Measurements from ENCODE around the gene SLC22A16.
"Not testable (repeated sequence)": the region's sequence is repeated elsewhere in the genome, so short reads cannot be mapped to it uniquely, and the experiment has no call there.

The SLC22A16 gene

DNA sequence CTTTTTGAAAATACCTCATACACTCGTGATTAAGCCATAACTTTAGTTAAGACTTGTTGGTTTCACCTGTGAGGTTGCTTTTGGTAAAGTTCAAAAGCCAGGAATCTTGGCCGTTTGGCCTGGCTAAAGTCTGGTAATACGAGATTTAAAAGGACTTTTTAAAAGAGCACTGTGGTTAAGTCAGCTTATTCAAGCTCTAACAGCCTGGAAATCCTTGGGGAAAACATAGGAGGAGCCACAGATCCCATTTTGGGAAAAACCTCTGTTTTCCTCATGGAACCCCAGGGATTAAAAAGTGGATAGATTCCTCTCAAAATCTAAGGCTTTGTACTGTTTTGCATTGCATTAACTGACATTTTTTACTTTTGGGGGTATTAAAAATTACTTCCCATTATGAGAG lies 13.7 kb upstream of the SLC22A16 start:
- DNase-seq = no peak

DNA sequence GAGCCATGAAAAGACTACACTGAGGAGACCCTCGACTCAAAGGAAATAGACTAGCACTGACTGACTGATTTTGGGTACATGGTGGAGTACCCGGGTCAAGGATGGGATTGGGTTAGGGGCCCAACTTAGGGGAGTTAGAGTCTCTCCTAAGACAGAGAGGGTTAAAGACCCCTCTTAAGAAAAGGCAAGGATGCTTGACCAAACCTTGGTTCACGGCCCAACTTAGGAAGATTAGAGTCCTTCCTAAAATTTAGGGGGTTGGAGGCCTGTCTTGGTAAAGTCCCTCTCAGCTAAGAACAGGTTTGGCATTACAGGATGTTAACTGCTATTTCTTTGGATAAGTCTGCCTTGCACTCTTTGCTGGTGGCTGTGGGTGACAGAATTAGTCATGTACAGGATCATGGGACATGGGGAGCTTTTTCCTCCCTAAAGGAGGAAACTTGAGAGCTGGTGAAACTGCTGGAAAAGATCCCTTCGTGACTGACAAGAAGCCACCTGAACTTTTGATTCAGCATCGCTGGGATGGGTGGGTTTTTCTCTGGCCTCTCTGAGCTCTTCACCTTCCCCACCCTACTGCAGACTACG lies 12.3 kb upstream of the SLC22A16 start:
- DNase-seq = no peak

DNA sequence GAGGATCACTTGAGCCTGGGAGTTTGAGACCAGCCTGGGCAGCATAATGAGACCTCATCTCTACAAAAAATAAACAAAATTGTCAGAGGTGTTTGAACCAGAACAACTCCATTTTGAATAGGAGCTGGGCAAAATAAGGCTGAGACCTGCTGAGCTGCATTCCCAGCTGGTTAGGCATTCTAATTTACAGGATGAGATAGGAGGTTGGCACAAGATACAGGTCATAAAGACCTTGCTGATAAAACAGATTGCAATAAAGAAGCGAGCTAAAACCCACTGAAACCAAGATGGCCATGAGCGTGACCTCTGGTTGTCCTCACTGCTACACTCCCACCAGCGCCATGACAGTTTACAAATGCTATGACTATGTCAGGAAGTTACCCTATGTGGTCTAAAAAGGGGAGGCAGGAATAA lies 11.6 kb upstream of the SLC22A16 start:
- DNase-seq = not testable (repeated sequence)

DNA sequence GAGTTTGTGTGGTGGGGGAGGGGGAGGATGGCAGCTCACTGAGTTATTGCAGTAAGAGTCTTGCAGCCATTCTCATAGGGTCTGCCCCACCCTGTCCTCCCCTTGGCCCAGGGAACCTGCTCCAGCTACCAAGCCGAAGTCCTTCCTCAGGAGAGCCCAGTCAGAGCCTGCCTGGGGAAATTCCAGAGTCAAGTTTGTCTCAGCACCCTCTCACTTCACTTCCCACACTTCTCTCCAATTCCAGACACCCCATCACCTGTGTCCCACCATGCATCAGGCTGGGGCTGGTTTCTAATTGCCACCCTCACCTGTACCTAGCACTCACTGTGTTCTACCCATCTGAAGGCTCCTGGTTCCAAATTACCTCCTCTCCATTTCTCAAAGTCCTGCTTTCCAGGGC lies 10.3 kb upstream of the SLC22A16 start:
- no peak for DNase-seq

DNA sequence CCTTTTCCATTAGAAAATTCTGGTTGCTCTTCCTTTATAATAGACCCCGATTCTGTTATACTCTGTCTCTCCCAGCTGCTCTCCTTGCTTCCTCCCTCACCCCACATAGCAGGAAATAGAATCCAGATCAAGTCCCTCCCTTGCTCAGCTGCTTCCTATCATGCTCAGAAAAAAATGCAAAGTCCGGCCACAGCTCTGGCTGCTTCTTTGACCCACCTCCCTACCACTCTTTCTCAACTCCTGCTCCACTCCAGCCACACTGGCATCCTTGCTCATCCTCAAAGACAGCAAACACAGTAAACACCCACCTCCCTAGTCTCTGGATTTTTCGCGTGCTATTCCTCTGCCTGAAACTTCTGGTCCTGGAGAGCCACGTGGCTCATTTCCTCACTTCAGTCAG lies 9.1 kb upstream of the SLC22A16 start:
- DNase-seq = no peak

DNA sequence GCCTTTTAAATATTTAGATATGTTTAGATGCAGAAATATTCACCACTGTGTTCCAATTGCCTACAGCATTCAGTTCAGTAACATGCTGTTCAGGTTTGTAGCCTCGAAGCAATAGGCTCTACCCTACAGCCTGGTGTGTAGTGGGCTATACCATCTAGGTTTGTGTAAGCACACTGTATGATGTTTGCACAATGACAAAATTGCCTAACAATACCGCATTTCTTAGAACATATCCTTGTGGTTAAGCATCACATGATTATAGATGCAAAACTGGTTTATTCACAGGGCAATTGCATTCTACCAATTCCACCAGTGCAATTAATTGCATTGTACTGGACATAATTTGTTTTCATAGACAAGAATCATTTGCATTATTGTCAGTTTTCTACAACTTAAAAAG lies 7.9 kb upstream of the SLC22A16 start:
- no peak for DNase-seq

DNA sequence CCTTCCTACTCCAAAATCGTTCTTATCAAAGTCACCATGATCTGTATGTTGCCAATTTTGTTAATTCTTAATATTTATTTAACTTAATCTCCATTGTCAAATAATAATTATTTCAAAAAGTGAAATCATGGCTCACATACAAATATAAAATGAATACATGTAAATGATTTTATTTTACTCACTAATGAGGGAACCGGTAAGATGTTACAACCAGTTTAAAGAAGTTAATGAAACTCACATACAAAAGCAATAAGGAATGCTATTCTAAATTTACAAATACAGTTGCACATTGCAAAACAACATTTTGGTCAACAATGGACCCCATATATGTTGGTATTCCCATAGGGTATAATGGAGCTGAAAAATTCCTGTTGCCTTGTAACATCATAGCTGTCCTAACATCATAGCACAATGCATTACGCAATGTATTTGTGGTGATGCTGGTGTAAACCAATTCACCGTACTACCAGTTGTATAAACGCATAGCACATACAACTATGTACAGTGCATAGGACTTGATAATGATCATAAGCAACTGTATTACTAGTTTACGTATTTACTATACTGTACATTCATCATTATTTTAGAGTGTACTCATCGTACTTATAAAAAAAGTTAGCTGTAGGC lies 6.5 kb upstream of the SLC22A16 start:
- no peak for DNase-seq

DNA sequence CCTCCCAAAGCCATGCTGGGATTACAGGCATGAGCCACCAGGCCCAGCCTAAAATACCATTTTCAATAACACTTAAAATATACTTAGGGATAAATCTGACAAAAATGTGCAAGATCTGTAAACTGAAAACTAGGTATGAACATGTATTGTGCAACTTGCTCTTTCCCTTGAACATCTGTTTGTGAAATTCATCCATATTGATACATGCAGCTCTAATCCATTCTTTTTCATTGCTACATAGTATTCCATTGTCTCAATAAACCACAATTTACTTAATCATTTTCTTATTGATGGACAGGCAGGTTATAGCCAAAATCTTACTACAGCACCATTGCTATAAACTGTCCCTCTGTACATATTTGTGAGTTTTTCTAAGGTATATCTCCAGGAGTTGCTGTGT lies 4.7 kb upstream of the SLC22A16 start:
- no peak for DNase-seq

DNA sequence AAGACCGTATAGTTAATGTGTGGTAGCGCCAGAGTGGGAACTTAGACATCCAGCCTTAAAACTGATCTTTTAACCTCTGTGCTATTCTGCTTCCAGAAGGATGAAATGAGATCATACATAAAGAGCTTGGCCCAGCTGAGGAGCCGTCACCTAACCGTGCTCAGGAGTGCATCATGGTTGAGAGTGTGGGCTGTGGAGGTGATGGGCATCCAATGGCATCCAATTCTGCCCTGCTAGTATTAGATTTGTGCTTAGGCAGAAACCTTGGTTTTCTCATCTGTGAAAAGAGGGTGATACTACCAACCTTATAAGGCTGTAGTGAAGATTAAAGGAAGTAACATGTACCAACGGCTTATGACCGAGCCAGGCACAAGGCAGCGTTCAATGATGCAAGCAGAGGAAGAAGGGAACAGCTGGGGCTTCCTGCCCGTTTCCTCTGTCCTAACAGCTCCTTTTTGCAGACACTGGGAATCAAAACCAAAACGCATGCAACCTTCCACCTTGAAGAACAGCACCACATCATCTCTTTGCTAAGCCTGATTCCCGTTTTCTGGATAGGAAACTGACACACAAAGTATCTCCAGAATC lies 1.3 kb downstream of the SLC22A16 start:
- DNase-seq = no peak

DNA sequence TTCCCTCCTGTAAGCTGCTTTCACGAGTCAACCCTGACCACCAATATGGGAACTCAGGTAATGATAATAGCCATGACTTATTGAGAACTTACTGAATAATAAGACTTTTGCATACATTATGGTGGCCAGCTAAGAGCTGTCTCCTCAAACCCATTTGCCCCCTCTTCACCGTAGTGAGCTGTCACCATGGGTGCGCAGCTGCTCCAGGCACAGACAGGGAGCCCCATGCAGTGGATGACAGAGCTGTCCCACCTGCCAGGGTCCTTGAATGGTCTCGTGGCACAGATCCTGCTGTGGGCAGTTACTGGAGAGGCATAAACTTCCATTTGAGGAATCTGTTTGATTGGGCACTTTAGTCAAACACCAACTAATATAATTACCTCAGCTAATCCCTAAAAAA lies 1.9 kb downstream of the SLC22A16 start:
- DNase-seq = no peak

DNA sequence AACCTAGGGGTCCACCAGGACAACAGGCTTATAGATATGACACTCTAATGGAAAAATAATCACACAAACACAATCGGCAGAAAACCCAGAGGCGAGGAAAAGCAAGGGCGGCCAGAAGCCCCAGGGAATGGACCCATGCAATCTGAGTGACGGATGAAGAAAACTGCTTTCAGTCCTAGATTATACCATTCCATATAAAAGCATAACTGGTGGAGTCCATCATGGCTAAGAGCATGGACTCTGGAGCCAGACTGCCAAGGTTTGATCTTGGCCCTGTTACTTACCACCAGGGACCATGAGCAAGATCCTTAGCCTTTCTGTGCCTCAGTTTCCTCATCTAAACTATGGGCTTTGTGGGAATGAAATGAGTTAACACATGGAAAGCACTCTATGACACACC lies 3.7 kb downstream of the SLC22A16 start:
- DNase-seq = no peak

DNA sequence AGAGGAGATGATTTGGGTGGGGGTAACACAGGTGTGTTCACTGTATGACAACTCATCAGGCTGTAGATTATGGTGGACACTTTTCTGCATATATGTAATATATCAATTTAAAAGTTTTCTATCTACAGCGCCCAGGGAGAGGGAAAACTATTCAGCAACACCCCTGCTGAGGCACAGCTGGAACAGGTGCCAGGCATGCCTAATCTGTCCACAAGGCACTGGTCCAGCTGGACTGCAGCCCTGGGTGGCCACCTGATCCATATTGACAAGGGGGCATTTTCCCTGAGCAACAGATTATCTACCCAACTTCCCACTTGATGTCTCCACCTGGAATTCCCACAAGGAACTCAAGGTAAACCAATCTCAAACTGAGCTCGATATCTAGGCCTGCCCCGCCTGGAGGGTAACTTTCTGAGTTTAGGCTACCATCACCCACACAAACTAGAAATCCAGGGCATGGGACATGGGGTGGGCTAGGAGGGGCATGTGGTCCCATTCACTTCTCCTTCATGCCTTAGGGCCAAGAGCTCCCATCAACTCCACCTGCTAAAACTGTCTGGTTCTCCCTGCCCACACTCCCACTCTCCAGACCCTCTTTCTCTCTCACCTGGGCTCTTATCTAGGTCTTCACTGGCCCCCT lies 4.6 kb downstream of the SLC22A16 start:
- DNase-seq = no peak

DNA sequence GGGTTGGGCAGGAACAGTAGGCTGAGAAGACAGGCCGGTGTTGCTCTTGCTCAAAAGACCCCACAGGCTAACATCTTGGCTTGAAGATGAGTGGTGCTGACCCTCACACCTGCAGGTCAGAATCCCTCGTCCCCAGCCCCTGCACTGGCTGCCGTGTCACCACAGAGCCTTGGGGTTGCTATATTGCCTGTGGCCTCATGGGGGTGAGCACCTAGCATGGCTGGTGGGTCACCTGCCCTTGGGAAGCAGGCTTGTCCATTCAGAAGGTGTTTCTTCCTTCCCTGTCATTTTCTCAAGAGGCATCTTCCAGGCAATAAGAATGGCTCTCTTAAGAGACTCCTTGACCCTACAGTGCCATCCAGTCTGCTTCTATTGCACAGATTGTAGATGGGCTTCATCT lies 7.7 kb downstream of the SLC22A16 start:
- no peak for DNase-seq

DNA sequence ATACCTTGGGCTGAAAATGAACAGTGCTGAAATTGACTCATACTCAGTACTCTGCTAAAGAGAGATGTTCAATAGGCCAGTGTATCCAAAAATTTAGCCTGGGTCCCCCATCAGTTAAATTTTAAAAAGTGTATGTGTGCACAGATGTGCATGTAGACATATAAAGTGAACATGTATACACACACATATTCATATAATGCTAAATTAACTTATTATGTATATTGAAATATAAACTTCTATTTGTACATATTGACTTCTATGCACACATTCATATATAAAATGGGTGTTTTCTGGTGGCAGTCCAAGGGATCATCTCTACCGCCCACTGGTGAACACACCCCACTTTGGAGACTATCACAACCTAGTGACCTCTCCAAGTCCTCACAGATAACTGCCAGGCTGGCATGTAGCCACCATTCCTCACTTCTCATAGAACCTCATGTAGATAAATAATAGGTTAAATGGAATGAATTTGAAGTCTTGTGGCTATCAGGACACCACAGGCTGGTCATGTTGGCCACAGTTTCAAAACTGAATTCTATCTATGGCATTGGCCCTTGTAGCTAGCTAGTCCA lies 8.8 kb downstream of the SLC22A16 start:
- DNase-seq = no peak

DNA sequence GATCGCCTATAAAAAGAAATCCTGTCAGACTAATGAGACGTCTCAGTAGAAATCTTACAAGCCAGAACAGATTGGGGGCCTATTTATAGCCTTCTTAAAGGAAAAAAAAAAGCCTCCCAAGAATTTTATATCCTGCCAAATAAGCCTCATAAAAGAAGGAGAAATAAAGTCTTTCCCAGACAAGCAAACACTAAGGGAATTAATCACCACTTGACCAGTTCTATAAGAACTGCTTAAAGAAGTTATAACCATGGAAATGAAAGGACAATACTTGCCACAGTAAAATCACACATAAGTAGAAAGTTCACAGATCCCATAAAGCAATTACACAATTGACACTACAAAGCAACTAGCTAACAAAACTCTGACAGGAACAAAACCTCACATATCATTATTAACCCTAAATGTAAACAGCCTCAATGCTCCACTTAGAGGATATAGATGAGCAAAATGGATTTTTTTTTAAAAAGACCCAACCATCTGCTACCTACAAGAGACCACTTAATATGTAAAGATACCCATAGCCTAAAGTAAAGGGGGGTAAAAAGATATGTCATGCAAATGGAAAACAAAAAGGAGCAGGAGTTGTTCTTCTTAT lies 13.4 kb downstream of the SLC22A16 start:
- no peak for DNase-seq

DNA sequence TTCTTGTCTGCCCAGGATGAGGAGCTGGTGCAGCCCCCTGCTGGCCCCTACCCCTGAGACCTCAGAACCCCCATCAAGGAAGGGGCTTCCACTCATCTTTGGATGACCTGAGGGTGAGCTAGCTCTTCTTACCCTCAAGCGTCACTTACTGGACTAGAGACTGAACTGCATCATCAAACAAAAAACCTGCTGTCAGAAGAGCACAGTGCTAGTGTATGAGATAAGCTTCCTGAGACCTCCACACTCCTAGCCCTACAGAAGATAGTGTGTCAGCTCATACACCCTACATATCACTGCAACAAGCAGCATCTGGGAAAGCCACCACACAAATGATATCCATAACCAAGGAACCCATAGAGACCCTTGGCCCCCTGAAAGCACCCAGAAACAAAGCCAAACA lies 15.0 kb downstream of the SLC22A16 start:
- DNase-seq = no peak

DNA sequence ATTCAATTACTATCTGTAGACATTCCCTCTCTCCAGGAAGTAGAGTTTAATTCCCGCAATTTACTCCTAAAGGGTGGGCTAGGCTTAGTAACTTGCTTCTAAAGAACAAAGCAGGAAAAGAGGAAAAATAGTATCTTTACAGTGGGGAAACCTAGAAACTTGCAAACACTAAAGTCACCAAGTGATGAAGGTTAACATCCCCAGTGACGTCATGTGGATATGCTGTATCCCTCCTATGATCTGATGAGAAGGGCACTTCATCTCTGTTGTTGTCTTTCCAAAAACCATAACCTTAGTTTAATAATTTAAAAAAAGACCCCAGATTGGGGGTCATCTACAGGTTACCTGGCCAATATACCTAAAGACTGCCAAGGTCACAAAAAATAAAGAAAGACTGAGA lies 17.3 kb downstream of the SLC22A16 start:
- DNase-seq = no peak

DNA sequence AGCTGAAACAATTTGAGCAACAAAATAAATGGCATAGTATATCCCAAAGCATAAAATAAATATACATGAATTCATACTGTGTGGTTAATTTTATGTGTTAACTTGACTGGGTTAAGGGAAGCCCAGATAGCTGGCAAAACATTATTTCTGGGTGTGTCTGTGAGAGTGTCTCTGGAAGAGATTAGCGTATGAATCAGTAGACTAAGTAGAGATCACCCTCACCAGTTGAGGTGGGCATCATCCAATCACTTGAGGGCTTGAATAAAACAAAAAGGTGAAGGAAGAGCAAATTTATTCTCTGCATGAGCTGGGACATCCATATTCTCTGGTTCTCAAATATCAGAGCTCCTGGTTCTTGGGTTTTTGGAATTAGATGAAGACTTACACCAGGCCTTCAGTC lies 17.9 kb downstream of the SLC22A16 start:
- no peak for DNase-seq

DNA sequence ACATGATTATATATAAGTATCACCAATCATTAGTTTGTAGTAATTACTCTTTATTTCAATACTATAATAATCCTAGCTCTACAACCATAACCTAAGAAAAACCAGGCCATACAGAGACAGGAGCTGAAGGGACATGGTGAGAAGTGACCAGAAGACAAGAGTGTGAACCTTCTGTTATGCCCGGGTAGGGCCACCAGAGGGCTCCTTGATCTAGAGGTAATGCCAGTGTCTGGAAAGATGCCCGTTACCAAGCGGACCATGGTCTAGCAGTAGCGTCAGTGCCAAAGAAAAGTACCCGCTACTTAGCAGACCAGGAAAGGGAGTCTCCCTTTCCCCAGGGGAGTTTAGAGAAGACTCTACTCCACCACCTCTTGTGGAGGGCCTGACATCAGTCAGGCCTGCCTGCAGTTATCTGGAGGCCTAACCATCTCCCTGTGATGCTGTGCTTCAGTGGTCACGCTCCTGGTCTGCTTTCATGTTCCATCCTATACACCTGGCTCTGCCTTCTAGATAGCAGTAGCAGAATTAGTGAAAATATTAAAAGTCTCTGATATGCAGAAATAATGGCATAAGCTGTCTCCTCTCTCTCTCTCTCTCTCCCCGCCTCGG lies 18.7 kb downstream of the SLC22A16 start:
- peak in 1 of 3 experiments; percentile 21 for DNase-seq

DNA sequence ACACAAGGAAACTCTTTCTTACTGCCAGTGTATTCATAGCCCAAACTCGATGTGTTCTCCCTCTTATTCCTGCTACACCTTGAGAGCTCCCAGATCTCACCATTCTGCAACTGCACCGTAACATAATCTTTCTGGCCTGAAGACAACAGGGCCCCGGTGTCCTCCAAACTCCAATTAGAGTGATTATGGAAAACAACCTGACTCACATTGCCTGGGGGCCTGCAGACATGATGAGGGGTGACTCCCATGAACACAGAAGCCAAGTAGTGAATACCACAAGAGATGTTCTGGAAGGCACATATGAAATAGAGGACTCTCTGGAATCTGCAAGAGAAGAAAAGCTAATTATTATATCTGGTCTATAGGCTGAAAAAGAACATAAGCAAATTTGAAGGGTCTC lies 19.7 kb downstream of the SLC22A16 start:
- peak in 1 of 3 experiments; percentile 16 for DNase-seq

DNA sequence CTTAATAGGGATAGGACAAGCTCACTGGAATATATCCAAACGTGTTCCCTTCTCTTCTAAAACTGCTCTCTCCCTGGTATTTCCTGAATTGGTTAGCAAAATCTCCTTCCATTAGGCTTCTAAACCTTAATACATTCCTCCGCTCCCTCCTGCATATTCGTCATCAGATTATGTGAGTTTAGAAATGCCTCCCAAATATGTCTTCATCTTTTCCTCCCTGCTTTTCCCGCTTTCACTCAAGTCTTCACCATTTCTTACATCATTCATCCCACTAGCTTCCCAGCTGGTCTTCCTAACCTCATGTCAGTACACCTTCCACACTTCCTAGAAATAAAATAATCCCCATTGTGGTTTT lies 26.9 kb downstream of the SLC22A16 start:
- DNase-seq = no peak

DNA sequence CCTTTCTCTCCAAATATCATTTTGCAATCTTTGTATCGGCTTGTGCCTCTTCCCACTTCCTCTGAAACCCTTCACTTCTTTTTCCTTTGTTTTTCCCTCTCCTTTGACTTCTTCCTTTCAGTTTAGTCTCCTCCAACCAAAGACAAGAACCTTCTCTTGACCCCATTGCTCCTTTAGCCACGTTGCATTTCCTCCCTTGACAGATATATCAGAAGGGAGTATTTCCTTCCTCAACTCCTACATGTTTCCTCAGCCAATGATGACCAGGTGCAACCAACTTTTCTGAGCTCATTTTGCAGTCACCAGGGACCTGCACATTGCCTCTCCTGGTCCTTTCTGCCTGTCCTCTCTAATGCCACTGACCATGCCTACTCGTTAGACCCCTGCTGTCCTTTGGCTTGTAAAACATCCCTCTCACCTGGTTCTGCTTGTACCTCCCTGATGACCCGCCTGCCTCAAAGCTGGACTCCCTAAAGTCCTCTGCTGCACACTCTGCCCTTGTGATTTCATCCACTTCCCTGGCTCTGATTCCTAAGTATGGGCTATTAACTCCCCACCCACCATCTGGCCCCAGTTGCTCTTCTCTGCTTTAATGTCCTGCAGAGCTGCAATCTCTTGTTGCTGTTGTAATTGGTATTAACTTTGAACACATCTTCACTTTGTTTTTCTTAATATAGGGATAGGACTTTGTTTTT lies 27.4 kb downstream of the SLC22A16 start:
- DNase-seq = no peak

DNA sequence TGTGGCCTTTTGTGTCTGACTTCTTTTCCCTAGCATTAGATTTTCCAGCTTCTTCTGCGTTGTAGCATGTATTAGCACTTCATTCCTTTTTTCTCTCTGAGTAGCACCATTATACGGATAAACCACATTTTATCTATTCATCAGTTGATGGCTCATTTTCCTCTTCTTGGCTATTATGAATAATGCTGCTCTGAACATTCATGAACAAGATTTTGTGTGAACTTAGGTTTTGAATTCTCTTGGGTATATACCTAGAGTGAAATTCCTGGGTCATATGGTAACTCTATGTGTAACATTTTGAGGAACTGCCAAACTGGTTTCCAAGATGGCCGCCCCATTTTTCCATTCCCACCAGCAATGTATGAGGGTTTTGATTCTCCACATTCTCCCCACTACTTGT lies 28.7 kb downstream of the SLC22A16 start:
- DNase-seq = no peak

Measured in NCI-H1417 (cell line).